GM21515 (cell line): ENCODE results near the gene JUN.

Source experiments
- ATAC-seq: cut with Tn5 transposase; IDR thresholded peaks from one replicate; pipeline ENCODE4 v1.9.1; 2021; ENCODE audit not compliant: unreplicated experiment

Gene JUN

DNA sequence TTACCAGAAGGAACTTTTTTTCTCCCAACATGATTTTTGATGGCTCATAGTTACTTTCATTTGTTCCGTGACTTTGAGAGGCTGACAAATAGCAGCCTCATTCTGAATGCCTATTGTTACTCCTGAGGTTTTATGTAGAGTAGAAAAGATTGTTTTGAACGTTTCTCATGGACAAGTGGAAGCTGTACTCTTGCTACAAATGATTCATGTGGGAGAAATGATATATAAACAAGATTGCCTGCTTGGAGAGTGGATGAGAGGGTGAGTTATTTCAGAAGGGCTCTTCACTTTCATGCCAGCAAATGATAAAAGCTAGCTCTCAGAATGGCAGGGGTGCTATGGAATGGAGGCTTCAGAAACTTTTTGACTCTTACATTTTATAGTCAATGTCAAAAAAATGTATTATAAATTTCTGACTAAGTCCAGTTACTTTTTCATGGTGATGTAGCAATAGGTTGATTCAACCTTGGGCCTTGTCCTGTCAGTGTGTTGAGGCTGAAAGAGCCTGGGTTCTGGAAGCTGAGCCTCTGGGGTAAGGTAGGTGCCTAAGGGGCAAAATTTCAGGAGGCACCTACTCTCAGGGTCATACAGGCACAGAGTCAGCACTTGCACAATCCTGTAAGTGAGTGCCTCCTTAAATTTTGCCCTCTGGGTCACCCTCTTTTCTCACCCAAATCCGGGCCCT is 19.4 kb downstream of the JUN start:
- ATAC-seq = no peak

DNA sequence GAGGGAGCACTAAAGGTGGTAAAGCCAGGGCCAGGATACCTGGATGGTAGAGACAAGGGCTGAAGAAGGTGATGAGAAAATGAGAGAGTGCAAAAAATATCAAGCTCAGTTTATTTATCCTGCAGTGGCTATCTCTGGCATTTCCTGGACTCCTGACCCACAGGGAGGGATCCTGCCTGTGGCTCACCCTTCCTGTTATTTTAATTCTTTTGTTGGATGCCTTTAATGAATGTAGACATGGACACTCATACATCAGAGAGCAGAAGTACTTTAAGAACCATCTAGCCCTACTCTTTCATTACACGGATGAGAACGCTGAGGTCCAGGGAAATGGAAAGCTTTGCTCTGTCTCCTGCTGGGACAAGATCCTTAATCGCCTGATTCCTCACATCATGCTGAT is 20.6 kb downstream of the JUN start:
- no peak for ATAC-seq

DNA sequence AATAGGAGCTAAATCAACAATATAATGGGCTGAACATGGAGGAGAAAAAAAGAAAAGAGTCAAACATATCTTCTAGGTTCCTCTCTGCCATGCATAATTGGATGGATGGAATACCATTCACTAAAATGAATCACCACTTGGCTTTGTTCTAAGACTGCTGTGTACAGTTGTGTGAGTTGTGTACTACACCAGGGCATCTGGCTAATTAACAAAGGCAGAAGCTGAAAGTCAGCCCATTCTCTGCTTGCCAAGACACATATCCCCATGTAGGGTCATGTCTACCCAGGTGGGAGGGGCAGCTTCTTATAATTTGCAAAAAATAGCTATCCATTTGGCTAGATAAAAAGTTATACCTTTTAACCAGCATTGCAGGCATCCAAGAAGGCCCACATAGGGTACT is 21.0 kb downstream of the JUN start:
- no peak for ATAC-seq

DNA sequence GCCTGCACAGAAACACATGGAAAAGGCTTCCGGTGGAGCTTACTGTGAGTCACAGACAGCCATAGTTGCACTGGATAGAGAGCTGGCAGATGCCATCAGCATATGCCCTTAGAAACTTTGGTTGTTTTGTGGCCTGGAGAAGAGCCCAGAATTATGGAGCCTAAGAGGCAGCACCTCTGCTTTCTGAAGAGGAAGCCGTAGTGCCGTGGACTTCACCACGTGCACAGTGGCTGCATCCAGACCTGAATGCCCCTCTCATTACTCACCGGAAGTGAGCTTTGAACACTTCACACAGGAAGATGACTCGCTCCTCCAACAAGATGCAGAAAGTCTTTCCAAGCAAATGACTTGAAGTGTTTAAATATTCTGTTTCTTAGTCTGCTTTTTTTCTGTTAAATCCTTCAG is 28.4 kb downstream of the JUN start:
- ATAC-seq = peak; percentile 58

DNA sequence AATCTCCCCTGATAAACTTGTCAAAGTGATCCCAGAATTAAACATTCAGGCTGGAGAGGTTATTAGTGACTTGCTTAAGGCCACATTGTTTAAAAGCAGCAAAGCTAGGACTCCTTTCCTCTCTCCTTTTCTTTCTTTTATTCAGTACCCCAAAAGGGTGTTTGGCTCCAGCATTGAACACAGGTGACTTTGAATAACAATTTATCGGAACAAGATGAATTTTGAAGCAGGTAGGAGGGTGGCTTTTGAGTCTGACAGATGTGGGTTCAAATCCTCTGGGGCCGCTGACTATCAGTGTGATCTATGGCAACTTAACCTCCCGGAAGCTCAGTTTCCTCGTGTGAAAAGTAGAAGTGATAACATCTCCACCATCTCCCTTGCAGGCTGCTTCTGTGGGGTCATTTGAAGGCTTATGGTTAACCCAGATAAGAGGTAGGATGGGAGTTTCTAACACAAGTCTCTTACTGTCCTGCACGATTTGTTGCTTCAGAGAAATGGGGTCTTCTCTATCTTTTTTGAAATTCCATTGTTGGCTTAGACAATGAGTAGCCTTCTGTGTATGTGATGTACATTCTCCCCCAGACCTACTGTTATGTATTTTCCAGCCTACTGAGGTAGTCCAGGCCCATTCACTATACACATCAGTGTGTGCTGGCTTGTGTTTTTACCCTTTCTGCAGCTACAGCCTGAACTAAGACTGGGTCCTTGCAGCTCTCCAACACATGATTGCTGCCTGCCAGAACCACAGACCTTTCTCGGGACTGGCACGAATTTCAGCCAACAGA is 29.0 kb downstream of the JUN start:
- ATAC-seq = no peak

DNA sequence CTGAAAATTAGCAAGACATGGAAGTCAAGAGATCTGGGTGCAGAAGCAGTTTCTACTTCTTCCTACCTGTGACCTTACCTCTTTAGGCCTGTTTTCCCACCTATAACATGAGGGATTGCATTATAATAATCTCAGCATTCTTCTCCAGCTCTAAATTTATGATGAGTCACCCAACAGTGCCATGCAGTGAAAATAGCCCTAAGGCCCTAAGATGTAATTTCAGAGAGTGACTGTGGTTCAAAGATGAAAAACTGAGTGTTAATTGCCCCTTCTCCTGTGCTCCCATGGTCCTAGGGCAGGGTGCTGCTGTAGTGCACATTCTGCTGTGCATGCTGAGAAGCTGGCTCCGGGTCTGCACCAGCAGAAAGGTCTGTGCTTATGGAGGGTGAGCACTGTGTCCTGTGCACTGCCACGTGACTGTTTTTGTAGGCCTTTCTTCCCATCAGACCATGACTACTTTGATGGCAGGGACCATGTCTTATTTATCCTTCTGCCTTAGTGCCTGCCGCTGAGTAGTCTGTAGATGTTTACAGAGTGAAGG is 29.7 kb downstream of the JUN start:
- no peak for ATAC-seq

DNA sequence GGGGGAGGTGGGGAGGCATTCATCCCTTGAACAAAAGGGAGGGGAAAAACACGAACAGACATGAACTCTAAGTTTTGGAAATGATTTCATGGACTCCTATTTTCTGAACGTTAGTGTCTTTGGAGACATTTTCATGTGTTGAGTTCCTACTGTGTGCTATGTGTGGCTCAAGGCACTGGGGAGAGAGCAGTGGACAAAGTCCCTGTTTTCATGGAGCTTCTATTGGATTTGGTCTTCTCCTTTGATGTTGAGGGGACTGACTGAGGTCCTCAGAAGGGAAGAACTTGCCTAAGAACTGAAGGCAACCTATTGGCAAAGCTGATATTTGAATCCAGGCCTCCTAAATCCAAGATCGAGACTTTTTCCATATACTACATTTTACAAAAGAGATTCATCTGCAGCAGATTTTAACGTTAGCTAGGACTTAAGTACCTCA is 30.4 kb downstream of the JUN start:
- ATAC-seq = no peak

DNA sequence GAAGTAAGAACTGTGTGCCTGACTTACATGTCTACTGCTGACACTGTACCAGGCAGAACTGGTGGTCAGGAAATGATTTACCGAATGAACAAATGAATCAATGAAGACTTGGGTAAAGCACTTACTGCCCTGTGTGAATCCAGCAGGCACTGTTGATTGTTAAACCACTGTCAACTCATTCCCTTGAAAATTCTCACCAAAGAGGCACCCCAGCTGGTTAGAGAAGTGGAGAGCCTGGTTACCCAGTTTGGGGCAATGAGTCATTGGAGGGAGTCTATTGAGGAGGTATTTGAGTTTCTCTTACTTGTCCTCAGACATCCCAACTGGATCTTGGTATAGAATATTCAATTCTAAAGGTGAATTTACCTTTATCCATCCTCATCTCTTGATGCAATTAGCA is 34.2 kb downstream of the JUN start:
- no peak for ATAC-seq

DNA sequence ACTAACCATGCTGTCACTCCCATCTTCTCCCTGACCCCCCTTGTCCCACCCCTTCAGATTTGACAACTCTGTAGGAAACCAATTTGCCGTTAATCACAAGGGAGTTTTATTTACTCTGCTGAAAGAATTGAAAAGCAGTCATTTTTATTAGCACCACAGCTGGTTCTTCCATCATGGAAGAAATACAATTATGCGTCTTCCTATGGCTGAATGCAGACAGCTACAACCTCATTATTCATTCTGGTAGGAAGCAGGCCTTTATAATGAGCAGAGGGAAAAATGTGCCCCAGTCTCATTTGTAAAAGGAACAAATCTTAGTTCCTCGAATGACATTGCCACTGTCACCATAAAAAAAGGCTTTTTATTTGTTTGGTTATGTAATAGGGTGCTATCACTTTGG is 35.2 kb downstream of the JUN start:
- no peak for ATAC-seq

DNA sequence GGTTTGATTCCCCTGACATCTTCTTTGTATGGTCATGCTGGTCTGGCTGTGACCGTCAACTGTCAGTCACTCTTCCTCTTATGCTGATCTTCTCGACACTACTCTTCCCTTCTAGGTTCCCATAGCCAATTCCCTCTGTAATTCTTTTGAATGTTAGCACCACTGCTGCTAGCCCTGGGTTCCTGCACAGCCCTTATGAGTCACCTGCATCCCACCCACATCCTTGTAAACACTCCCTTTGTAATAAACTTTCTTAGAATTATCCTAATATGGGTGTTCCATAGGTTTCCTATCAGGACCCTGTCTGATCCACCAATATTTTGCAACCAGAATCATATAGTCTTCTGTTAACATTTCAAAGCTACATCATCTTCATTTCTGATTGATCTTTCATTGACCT is 37.1 kb downstream of the JUN start:
- no peak for ATAC-seq

DNA sequence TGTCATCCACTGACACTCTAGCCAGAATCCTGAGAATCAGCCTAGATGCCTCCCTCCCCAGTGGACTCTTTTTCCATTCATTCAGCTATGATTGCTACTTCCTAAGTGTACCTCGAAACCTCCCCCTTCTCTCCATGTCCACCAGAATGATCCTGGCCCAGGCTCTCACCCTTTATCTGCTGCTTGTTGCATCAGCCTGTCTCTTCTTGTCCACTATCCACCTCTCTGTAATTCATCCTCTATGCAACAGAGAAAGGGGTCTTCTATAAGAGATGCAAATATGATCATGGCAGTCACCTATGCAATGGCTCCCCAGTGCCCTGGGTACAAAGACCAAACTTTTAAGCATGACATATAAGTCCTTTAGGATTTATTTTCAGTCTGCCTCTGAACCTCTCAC is 37.7 kb downstream of the JUN start:
- no peak for ATAC-seq

DNA sequence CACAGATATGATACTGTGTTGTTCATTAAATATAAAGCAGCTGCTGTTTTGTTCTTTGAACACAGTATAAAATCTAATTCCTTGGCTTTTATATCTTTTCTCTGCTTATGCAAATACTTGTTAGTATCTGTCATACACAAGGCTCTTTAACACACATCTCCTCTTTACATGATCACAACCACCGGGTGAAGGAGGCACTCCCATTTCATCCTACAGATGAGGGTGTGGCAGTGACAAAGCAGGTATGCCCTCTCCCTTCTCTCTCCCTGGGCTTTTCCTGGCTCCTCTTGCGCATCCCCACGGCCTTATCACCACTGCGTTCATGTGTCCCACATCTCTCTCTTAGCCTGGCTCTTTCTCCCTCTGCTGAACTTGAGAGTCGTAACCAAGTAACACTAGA is 38.2 kb downstream of the JUN start:
- ATAC-seq = no peak

DNA sequence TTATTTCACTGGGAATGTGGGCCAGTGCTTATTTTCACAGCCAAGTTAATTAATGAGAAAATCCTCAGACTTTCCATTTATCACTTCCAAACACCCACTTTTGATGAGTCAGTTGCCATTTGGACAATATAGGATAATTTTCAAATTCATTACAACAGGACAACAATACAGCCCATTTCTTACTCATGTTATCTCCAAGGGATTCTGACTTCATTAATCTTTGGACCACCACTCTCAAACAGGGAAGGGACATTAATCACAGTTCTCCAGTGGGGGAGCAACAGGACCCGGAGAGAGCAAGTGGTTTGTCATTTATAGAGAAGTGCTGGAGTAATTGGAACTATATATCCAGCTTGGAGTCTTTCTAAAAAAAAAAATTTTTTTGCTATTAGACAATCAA is 38.7 kb downstream of the JUN start:
- ATAC-seq = no peak

DNA sequence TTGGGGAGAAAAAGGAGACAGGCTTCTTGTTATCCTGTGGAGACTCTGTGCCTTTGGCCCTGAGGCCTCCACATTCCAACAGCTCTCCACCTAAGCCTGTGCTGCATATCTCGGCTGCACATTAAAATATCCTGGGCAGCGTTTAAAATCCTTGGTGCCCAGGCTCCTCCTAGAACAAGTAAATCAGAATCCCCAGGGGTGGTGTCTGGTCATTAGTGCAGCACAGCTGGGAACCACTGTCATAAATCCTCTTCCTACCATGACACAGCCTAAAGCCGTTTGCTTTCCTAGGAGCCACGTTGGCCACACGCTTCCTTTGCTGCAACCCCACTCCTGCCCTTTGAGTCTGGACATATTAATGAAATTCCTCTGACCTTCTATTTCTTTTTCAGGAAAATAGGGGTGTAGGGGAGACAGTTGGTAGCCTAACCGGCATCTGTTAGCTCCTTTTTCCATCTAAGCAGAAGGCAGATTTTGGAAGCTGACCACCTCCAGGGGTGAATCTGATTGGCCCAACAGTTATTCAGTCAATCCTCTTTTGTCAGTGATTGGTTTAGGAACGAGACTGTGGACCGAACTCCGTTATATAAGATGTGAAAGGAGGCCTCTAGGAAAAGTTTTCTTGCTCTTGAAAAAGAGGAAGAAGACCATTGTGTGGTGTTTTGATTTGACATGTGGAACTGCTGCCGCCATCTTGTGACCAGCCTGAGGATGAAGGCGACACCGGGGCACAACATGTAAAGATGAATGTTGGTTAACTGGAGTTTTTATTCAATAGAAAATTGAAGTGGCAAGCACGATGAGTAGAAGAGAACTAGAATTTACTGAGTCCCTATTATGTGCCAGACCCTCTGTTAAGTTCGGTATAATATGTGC is 41.9 kb downstream of the JUN start:
- no peak for ATAC-seq

DNA sequence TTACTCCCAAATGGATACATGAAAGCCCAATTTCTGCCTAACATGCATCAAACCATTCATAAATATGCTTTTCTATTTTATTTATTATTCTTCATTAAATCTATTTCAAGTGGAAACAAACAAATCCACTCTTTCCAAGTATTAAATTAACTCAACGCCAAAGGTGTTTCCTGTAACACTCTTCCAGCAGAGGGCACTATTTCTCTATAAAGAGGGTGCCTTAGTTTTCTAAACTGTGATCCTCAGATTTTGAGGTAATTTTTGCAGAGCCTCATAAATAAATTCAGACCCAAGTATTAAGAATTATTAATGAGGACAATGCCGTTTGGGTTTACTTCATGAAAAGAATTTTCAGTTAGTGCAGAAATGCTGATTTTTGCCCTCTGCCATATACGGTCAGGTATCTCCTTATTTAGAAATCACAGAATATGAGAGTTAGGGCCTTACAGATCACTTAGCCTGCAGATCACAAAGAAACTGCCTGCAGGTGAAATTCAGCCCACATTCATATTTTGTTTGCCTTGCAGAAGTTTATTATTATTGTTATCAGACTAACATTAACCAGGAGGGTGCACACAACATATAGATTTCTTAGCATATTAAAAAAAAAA is 43.9 kb downstream of the JUN start:
- peak; percentile 51 for ATAC-seq

DNA sequence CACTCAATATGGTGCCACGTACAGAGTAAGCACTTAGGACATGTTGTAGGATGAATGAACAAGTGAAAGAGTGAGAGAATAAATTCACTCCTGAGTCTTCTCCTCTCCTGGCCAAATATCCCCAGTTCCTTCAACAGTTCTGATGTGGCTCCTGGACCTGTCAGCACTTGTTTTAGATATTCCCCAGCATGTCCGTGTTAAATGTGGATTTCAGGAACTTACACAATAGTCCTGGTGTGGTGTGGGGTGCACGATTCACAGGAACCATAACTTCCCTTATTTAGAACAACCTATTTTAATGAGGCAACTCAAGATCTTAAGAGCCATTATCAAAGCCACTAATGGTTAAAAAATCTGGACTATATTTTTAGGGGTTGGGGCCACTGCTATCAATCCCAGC is 45.0 kb downstream of the JUN start:
- no peak for ATAC-seq

DNA sequence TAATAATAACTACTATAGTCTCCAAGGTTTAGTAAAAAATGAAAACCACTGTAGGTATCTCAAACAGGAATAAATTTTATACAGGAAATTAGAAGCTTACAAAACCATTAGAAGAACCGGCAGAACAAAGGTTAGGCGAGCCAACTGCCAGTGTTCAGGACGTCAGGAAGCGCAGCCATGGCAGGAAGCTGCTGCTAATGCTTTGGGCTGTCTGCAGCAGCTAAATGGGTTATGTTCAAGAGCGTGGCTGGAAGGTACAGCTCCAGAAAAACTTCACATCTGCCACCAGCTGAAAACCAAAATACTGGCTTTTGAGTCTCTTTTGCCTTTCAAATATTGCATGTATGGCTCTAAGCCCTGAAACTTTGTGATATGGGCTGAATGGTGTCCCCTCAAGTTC is 48.3 kb downstream of the JUN start:
- no peak for ATAC-seq

DNA sequence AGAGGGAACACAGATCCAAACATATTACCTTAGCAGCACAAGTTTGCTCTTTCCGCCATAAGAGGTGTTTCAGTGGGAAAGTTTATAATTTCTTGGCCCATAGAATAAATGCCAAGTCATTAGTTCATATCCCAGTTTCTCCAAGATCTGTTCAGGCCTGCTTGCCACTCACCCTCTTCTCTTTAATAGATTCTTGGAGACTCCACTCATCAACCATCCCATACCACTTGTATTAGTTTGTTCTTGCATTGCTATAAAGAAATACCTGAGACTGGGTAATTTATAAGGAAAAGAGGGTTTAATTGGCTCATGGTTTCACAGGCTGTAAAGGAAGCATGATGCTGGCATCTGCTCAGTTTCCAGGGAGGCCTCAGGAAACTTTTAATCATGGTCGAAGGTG is 49.2 kb downstream of the JUN start:
- ATAC-seq = no peak

DNA sequence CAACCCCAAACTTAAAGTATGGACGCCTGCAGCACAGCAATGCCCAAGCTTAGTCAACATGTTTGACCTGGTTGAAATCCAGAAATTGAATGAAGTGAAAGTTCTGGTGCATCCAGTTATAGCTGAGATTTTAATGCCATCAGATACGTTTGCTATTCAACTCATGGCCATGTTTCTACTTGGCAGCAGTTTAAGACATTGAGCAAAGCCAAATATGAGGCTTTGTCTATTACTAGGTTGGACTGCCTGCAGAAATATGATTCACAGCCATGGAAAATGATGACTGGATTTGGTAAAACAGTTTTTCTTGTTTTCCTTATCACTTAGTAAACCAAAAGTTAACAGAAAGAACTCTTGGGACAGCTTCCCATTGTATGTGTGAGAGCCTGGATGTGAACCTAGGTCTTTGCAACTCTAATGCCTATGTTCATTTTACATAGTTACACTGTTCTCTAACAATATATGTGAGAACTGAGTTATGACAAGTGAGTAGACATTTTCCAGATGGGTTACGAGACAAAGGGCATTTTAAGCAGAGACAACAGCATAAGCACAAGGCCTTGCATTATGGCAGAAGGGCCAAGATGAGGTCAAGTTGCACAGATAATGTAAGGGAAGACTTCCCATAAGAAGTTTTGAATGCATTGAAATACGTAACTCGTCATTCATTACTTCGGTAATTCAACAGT is 51.6 kb downstream of the JUN start:
- no peak for ATAC-seq
